Esophagus muscularis mucosa (tissue), 3 donors: ENCODE results near the gene TNFRSF17.

Source experiments
- POLR2A ChIP-seq: fragments of 450-650 bp; IDR thresholded peaks from one replicate; pipeline ENCODE4 v1.6.1; 2017; ENCODE audit warnings: antibody characterized with exemption, moderate library complexity, mild to moderate bottlenecking, low read depth
- POLR2AphosphoS5 ChIP-seq, 2 donors: sonication (generic); formaldehyde crosslinking; IDR thresholded peaks; one replicate each; pipeline ENCODE4 v1.6.1; 2017; ENCODE audit warnings: antibody characterized with exemption in 2 of 2
- TF ChIP-seq, protein P1 (sequence below), 3 experiments: fragments of 200-600 bp in 2 of 3; fragments of 450-650 bp in 1 of 3; sonication (generic) in 2 of 3; IDR thresholded peaks; one replicate each; pipeline ENCODE4 v1.5.1; 2017 to 2019; ENCODE audit warnings: antibody characterized with exemption in 3 of 3, mild to moderate bottlenecking in 2 of 3, moderate library complexity in 1 of 3

DNA sequence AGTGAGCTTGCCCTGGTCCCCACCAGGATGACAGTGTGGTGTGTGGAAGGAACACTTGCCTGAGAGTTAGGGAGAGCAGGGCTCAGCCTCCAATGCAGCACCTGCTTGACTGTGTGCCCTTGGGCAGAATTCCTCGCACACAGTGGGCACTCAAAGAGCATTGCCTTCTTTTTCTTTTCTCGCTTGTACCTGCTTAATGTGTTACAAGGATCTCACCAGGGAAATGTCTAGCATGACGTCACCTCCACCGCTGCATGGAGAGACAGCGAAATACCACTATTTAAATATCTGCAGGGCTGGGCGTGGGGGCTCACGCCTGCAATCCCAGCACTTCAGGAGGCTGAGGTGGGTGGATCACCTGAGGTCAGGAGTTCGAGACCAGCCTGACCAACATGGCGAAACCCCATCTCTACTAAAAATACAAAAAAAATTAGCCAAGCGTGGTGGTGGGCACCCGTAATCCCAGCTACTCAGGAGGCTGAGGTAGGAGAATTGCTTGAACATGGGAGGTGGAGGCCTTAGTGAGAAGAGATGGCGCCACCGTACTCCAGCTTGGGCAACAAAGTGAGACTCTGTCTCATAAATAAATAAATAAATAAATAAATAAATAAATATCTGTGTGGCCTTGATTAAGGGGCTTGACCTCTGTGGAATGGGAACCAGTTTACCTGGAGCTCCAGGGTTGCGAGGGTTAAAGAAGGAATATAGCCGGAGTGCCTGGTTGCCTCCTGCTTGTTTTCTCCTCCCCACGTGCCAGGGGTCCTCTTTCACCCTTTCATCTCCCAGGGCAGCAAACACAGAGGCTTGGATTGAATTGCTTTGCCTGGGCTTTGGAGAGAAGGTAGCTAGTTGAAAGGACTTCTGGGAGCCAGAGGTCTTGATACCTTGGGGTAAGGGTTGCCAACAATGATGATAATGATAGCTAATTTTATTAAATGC is 27.8 kb downstream of the TNFRSF17 start:
- TF ChIP-seq, protein P1, sequence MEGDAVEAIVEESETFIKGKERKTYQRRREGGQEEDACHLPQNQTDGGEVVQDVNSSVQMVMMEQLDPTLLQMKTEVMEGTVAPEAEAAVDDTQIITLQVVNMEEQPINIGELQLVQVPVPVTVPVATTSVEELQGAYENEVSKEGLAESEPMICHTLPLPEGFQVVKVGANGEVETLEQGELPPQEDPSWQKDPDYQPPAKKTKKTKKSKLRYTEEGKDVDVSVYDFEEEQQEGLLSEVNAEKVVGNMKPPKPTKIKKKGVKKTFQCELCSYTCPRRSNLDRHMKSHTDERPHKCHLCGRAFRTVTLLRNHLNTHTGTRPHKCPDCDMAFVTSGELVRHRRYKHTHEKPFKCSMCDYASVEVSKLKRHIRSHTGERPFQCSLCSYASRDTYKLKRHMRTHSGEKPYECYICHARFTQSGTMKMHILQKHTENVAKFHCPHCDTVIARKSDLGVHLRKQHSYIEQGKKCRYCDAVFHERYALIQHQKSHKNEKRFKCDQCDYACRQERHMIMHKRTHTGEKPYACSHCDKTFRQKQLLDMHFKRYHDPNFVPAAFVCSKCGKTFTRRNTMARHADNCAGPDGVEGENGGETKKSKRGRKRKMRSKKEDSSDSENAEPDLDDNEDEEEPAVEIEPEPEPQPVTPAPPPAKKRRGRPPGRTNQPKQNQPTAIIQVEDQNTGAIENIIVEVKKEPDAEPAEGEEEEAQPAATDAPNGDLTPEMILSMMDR (IDR thresholded peaks at IDR 0.05), result no peak
- TF ChIP-seq POLR2A (no peak), POLR2AphosphoS5 (IDR thresholded peaks at IDR 0.05) (no peak)
